Chondrocyte (in vitro differentiated cells): ENCODE measurements around the gene NCOA3. TPM values are rescaled to one million over a fixed set of nuclear protein-coding genes. Genes with fewer than 3 reads are reported as not detected.
A peak's percentile ranks its signal among the peaks of the same experiment; 100 is the strongest.

Source experiments
- DNase-seq: peaks from one replicate; pipeline ENCODE4 v3.0.0; 2021; ENCODE audit warnings: mixed read lengths, low spot score
- H3K27ac Mint-ChIP-seq: one replicate; pipeline ENCODE4 v1.8.0; 2021; ENCODE audit warnings: mild to moderate bottlenecking, moderate library complexity, mixed read lengths; ENCODE audit not compliant: unreplicated experiment
- H3K27me3 Mint-ChIP-seq: 2 replicates; pipeline ENCODE4 v1.8.0; 2021; ENCODE audit warnings: low read depth, mixed read lengths
- H3K36me3 Mint-ChIP-seq: 2 replicates; pipeline ENCODE4 v1.8.0; 2021; ENCODE audit warnings: low read depth, mixed read lengths
- H3K4me1 Mint-ChIP-seq: 2 replicates; pipeline ENCODE4 v1.8.0; 2021; ENCODE audit warnings: low read depth, mild to moderate bottlenecking, mixed read lengths
- H3K4me3 Mint-ChIP-seq: one replicate; pipeline ENCODE4 v1.8.0; 2021; ENCODE audit warnings: mild to moderate bottlenecking, moderate library complexity, mixed read lengths; ENCODE audit not compliant: unreplicated experiment
- H3K9me3 Mint-ChIP-seq: 2 replicates; pipeline ENCODE4 v1.8.0; 2021; ENCODE audit warnings: low read depth, mixed read lengths
- CTCF ChIP-seq: fragments of 200-600 bp; sonication (generic); IDR thresholded peaks from 2 replicates; pipeline ENCODE4 v1.5.0; 2021; ENCODE audit warnings: antibody characterized with exemption, mild to moderate bottlenecking, moderate library complexity
- total RNA-seq: library from RNA; stranded (reverse); gene quantifications from 3 replicates; pipeline ENCODE4 v1.2.1, GENCODE V29; 2021

NCOA3 gene
- total RNA-seq, 1 donor from 2014 or later, result 45.2 TPM

GRCh38 chr20:47532002-47532401, 30.3 kb downstream of the NCOA3 start:
- H3K36me3 Mint-ChIP-seq, result no peaks in the 10 kb centered on the region
- H3K27me3 Mint-ChIP-seq, result no peaks in the 10 kb centered on the region
- no peak for DNase-seq
- H3K4me1 Mint-ChIP-seq, result peaks cover 23% of the 10 kb centered on the region
- no peak overlapping the region for H3K4me3 Mint-ChIP-seq
- no peak for TF ChIP-seq CTCF
- no peak overlapping the region for H3K27ac Mint-ChIP-seq
- peaks cover 4% of the 10 kb centered on the region for H3K9me3 Mint-ChIP-seq

- Mint-ChIP-seq H3K27ac (no peak overlapping the region), H3K4me3 (no peak overlapping the region), H3K36me3 (no peaks in the 10 kb centered on the region), H3K27me3 (no peaks in the 10 kb centered on the region), H3K4me1 (peaks cover 18% of the 10 kb centered on the region), H3K9me3 (no peaks in the 10 kb centered on the region)
- DNase-seq, result no peak
- no peak for TF ChIP-seq CTCF
Observed at GRCh38 chr20:47533518-47534062, 31.9 kb downstream of the NCOA3 start.

GRCh38 chr20:47534405-47534804, 32.7 kb downstream of the NCOA3 start:
- no peaks in the 10 kb centered on the region for H3K36me3 Mint-ChIP-seq
- H3K27ac Mint-ChIP-seq, result no peak overlapping the region
- no peaks in the 10 kb centered on the region for H3K27me3 Mint-ChIP-seq
- peaks cover 20% of the 10 kb centered on the region for H3K4me1 Mint-ChIP-seq
- no peak for DNase-seq
- H3K4me3 Mint-ChIP-seq, result no peak overlapping the region
- H3K9me3 Mint-ChIP-seq, result no peaks in the 10 kb centered on the region
- no peak for TF ChIP-seq CTCF

- Mint-ChIP-seq H3K4me1 (peaks cover 15% of the 10 kb centered on the region), H3K9me3 (no peaks in the 10 kb centered on the region), H3K4me3 (no peak overlapping the region), H3K27me3 (no peaks in the 10 kb centered on the region), H3K27ac (no peak overlapping the region), H3K36me3 (no peaks in the 10 kb centered on the region)
- TF ChIP-seq CTCF, result peak; percentile 46
- no peak for DNase-seq
Observed at GRCh38 chr20:47535088-47535487, 33.4 kb downstream of the NCOA3 start.

GRCh38 chr20:47535994-47536393, 34.3 kb downstream of the NCOA3 start:
- H3K36me3 Mint-ChIP-seq, result no peaks in the 10 kb centered on the region
- H3K4me3 Mint-ChIP-seq, result no peak overlapping the region
- TF ChIP-seq CTCF, result no peak
- H3K4me1 Mint-ChIP-seq, result peaks cover 23% of the 10 kb centered on the region
- no peaks in the 10 kb centered on the region for H3K9me3 Mint-ChIP-seq
- H3K27ac Mint-ChIP-seq, result no peak overlapping the region
- no peak for DNase-seq
- no peaks in the 10 kb centered on the region for H3K27me3 Mint-ChIP-seq
